M059J (cell line): Measurements from ENCODE around the gene HOXB3. TPM values are rescaled to one million over a fixed set of nuclear protein-coding genes. Genes with fewer than 3 reads are reported as not detected.
"Not testable (repeated sequence)": the region's sequence is repeated elsewhere in the genome, so short reads cannot be mapped to it uniquely, and the experiment has no call there.

Experiments
- DNase-seq: peaks from one replicate; pipeline ENCODE4 v3.0.0-alpha.2; 2012; ENCODE audit warnings: low read depth
- total RNA-seq: library from RNA; depleted of rRNA; stranded (reverse); fragments of >200 nt; shearing (Covaris generic); gene quantifications from 2 replicates; pipeline ENCODE4 v1.2.3, GENCODE V29; 2014

Gene HOXB3
- total RNA-seq, 1 experiment from 2014 or later, result 15.4 TPM

- DNase-seq, result no peak
These were observed 44.5 kb downstream of the HOXB3 start for GRCh38 chr17:48545539-48545938.

- peak; percentile 74 for DNase-seq
These were observed 45.0 kb downstream of the HOXB3 start, which contains the start of gene HOXB2 for GRCh38 chr17:48545022-48545375. Gene HOXB2, minus strand, starts transcription at chr17:48545109. Its CDS starts 198 bp downstream, at chr17:48544911.

- DNase-seq, result peak; percentile 81
These were observed 45.6 kb downstream of the HOXB3 start for GRCh38 chr17:48544349-48545021.

GRCh38 chr17:48543854-48544348 lies 46.1 kb downstream of the HOXB3 start:
- no peak for DNase-seq

- DNase-seq, result peak; percentile 68
These were observed 46.8 kb downstream of the HOXB3 start for GRCh38 chr17:48543107-48543853.

- DNase-seq, result no peak
These were observed 47.3 kb downstream of the HOXB3 start for GRCh38 chr17:48542698-48543106.

GRCh38 chr17:48542114-48542656 lies 47.9 kb downstream of the HOXB3 start:
- DNase-seq, result peak; percentile 73

- DNase-seq, result peak; percentile 79
These were observed 48.4 kb downstream of the HOXB3 start for GRCh38 chr17:48541577-48542113.

- DNase-seq, result no peak
These were observed 48.9 kb downstream of the HOXB3 start for GRCh38 chr17:48541036-48541576.

GRCh38 chr17:48540213-48540612 lies 49.8 kb downstream of the HOXB3 start:
- no peak for DNase-seq

GRCh38 chr17:48539177-48539576 lies 50.9 kb downstream of the HOXB3 start:
- peak; percentile 93 for DNase-seq

GRCh38 chr17:48537316-48537715 lies 52.7 kb downstream of the HOXB3 start:
- DNase-seq, result no peak

- not testable (repeated sequence) for DNase-seq
These were observed 54.1 kb downstream of the HOXB3 start for GRCh38 chr17:48535793-48536559.

GRCh38 chr17:48532261-48532660 lies 57.8 kb downstream of the HOXB3 start:
- DNase-seq, result no peak

GRCh38 chr17:48530887-48531272 lies 59.2 kb downstream of the HOXB3 start, which contains the start of gene HOXB1:
Gene HOXB1, minus strand, starts transcription at chr17:48531011. Its CDS starts 107 bp downstream, at chr17:48530904.
- no peak for DNase-seq

- no peak for DNase-seq
These were observed 59.7 kb downstream of the HOXB3 start for GRCh38 chr17:48530208-48530886.

GRCh38 chr17:48529683-48530009 lies 60.4 kb downstream of the HOXB3 start:
- no peak for DNase-seq

GRCh38 chr17:48528936-48529682 lies 60.9 kb downstream of the HOXB3 start:
- DNase-seq, result no peak

GRCh38 chr17:48528153-48528935 lies 61.7 kb downstream of the HOXB3 start:
- no peak for DNase-seq
